ENCODE measurements around the gene CCDC28B.

CCDC28B gene

DNA sequence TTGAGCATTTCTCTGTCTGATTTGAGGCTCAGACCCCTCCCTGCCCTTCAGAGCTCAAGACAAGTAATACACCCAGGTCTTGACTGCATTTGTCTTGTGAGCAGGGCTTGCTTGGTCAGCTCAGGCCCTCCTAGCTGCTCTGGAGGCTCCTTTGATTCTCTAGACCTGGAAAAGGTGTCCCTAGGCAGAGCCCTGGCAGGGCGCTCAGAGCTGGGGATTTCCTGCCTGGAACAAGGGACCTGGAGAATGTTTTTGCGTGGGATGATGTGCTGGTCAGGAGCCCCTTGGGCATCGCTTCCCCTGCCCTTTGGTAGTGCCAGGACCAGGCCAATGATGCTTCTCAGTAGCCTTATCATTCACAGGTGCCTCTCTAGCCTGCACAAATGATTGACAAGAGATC, 4.9 kb upstream of the CCDC28B start:
- DNase-seq (ENCODE audit: low spot score): no peak

GRCh38 chr1:32195972-32196823, 4.2 kb upstream of the CCDC28B start:
- DNase-seq (ENCODE audit: low spot score): no peak

GRCh38 chr1:32197074-32197473, 3.3 kb upstream of the CCDC28B start:
- DNase-seq (ENCODE audit: low spot score): no peak

DNA sequence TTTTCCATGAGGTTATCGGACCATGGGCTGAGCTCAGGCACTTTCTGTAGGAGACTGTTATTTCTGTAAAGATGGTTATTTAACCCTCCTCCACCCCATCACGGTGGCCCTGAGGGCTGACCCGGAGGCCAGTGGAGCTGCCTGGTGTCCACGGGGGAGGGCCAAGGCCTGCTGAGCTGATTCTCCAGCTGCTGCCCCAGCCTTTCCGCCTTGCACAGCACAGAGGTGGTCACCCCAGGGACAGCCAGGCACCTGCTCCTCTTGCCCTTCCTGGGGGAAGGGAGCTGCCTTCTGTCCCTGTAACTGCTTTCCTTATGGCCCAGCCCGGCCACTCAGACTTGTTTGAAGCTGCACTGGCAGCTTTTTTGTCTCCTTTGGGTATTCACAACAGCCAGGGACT, 2.6 kb upstream of the CCDC28B start:
- no peak for DNase-seq (ENCODE audit: low spot score)

GRCh38 chr1:32198237-32199042, 2.0 kb upstream of the CCDC28B start:
- DNase-seq (ENCODE audit: low spot score): no peak

DNA sequence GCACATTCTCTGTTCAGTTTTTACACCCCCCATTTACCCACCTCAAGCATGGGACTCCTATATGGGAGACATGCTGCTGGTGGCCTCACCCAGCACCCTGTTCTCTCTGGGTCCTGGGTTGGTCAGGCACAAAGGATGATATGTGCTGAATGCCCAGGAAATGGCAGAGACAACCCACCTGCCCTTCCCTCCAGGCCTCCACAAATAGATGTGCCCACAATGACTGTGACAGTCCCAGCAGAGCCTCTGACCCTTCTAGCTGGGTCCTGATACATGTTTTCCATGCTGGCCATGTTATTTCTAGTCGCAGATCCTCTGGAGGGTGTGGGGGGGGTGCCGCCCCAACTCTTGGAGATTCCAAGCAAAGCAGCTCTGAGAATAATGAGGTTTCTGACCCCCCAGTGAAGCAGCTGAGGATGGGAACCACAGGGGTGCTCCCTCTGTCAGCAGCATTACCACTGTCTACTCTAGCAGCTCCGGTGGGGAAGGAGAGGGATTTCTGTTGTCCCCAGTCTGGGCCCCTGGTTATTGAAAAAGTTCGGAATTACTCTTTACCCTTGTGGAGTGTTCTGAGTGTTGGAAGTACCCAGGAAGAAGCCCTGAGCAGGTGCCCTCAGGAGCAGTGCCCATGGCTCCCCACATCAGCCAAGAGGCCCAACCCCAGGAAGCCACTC, 1.2 kb upstream of the CCDC28B start:
- DNase-seq (ENCODE audit: low spot score): no peak

GRCh38 chr1:32199717-32200072, 700 bp upstream of the CCDC28B start:
- no peak for DNase-seq (ENCODE audit: low spot score)

DNA sequence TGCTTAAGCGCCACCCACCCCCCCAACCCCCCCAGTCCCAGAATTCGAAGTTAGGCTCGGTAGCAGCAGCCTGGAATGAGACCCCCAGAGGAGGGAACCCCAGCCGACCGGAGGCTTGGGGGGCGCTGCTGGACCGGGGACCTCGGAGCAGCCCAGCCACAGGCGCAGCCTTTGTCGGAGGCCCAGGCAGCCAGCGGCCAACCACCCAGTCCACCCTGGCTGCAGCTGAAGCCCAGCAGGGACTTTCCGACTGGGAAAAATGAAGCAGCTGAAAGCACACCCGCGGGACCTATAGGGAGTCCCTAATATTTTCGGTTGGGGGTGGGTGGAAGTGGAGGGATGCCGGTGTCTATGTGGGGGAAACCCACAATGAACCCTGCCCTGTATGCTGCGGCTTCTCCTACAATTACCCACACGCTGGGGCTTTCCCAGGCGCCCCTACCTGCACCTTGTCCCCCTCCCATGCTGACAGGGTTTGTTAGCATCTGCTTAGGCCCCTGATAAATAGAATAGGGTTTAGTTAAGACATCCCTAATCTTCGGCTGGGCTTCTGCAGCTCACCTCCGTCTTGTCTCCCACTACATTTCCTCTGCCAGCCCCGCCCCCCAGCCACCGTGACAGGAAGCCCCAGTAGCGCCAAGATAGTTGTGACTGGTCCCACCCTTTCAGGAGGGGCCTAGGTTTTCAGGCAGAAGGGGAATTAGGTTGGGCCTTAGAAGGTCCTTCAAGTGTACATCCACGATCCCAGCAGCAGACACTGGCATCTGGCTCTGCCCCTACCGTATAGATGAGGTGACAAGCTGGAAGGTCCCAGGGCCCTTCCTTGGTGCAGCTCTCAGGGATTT, 838 bp downstream of the CCDC28B start:
- DNase-seq (ENCODE audit: low spot score): no peak

DNA sequence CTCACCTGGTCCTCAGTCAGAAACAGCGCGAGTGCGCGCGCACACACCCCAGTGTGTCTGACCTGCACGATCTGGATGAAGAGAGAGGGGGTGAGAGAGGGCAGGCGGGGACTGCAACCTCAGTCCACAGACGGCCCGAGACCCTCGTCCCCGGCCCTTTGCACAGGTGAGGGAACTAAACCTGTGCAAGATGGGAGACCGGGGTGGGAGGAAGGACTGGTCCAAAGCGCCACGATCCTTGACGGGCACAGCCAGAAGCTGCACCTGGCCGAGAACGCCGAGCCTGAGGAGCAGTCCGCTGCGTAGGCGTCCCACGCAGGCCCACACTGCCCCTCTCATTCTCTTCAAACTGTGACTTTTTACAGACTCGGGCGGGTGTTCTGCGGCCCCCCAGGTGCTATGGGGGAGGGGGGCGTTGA, 4.6 kb downstream of the CCDC28B start:
- no peak for DNase-seq (ENCODE audit: low spot score)

- DNase-seq (ENCODE audit: low spot score): peak; percentile 89
These were observed 5.3 kb downstream of the CCDC28B start, which contains the start of gene IQCC for GRCh38 chr1:32205401-32206370. Gene IQCC, plus strand, starts transcription at chr1:32205671. Its CDS starts 11 bp downstream, at chr1:32205682.

- DNase-seq (ENCODE audit: low spot score): no peak
These were observed 8.1 kb downstream of the CCDC28B start for GRCh38 chr1:32208469-32208868.

DNA sequence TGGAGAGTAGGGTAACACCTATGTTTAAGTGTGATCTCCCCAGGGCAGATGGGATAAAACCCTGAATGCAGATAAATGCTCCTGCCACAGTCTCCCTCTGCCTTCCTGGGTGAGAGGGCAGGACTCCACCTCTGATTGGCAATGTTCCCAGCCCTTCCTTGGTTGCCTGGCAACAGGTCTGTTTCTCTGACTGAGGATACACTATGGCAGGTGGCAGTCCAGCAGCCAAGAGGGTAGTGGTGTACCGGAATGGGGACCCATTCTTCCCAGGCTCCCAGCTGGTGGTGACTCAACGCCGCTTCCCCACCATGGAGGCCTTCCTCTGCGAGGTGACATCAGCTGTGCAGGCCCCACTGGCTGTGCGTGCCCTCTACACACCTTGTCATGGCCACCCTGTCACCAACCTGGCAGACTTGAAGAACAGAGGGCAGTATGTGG, 8.5 kb downstream of the CCDC28B start, which contains the start of gene DCDC2B:
DCDC2B (plus strand) TSS at position 199 of the 438 bp plus-strand sequence; CDS start at position 204, 5 bp downstream.
- no peak for DNase-seq (ENCODE audit: low spot score)

DNA sequence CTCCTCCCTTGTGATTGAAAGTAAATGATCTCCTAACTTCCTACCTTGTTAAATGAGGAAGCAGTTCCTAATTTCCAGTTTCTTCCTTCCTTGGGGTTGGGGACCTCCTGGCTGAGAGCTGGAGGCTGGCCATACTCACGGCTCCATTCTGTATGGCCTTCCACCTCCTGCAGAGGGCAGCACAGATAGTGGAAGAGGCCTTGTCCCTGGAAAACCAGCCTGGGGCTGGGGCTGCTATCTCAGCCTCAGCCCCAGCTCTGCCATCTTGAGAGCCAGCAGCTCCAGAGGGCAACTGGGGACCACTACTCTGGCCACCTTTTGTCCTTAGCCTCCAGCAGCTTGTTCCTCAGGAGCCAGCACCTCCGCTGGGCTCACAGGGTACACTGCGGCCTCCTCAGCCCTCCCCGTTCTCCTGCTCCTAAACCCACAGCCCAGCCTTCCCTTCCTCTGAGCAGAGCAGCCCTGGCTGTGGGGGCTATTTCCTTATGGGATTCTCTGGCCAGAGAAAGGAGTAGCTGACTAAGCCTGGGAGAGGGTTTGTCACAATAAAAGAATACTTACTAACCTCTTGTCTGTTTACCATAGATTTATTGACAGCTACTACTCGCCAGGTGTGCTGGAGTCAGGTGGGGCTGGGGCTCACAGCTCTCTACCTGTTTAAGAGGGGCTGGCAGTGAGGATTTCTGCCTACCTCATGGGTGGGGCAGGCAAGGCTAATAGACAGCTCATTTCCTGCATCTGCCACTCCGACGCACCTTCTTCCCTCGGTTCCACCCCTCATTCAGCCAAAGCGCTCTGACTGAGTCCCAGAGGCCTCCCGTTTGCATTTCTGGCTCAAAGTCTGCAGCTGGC, 15.5 kb downstream of the CCDC28B start:
- DNase-seq (ENCODE audit: low spot score): no peak

- no peak for DNase-seq (ENCODE audit: low spot score)
These were observed 16.2 kb downstream of the CCDC28B start for GRCh38 chr1:32216566-32216965.

DNA sequence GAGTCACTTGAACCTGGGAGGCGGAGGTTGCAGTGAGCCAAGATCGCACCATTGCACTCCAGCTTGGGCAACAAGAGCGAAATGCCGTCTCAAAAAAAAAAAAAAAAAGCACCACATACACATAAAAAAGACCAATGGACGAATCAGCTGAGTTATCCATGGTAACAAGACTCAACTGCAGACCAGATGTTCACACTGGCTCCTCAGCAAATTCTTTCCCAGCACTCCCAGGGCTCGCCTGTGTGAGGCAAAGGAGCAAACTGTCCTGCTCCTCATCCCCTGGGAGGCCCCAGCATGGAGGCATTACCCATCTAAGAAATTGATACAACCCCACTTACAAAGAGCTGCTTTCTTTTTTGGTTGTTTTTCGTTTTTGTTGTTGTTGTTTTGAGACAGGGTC, 18.6 kb downstream of the CCDC28B start:
- DNase-seq (ENCODE audit: low spot score): no peak

- no peak for DNase-seq (ENCODE audit: low spot score)
These were observed 20.6 kb downstream of the CCDC28B start for GRCh38 chr1:32220746-32221580.

DNA sequence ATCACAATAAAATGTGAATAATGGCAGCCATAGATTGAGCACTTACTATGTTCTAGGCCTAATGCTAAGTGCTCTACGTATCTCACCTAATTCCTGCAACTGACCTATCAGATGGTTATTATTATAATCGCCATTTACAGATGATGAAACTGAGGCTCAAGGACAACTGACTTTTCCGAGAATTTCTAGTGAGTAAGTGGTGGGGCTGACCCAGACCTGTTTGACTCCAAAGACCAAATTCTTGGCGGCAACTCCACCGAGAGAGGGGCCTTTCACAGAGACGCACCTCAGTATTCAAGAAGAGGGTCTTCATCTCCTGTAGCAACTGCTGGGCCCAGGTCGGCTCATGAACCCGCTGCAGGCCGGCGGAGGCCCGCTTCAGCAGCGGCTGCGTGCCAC, 21.2 kb downstream of the CCDC28B start:
- DNase-seq (ENCODE audit: low spot score): no peak

- peak; percentile 92 for DNase-seq (ENCODE audit: low spot score)
These were observed 21.8 kb downstream of the CCDC28B start, which contains the start of the genes EIF3I and TMEM234 for GRCh38 chr1:32221980-32222755. Gene EIF3I, plus strand, starts transcription at chr1:32222407. Its CDS starts 35 bp downstream, at chr1:32222442. Gene TMEM234, minus strand, starts transcription at chr1:32222353. Its CDS starts 31 bp downstream, at chr1:32222322.

Data from putamen (tissue), 1 donor.